A549 treated with AZD2906 at 1 μM for 4 hours (cell line): Measurements from ENCODE around the gene ELAPOR1. TPM values are rescaled to one million over a fixed set of nuclear protein-coding genes. Genes with fewer than 3 reads are reported as not detected.

Experiments
- total RNA-seq: library from RNA; stranded (reverse); fragments of 200-300 nt; extraction: Qiagen RNA extraction; gene quantifications from 5 replicates; pipeline ENCODE4 v1.2.3, GENCODE V29; 2022

Gene ELAPOR1, protein sequence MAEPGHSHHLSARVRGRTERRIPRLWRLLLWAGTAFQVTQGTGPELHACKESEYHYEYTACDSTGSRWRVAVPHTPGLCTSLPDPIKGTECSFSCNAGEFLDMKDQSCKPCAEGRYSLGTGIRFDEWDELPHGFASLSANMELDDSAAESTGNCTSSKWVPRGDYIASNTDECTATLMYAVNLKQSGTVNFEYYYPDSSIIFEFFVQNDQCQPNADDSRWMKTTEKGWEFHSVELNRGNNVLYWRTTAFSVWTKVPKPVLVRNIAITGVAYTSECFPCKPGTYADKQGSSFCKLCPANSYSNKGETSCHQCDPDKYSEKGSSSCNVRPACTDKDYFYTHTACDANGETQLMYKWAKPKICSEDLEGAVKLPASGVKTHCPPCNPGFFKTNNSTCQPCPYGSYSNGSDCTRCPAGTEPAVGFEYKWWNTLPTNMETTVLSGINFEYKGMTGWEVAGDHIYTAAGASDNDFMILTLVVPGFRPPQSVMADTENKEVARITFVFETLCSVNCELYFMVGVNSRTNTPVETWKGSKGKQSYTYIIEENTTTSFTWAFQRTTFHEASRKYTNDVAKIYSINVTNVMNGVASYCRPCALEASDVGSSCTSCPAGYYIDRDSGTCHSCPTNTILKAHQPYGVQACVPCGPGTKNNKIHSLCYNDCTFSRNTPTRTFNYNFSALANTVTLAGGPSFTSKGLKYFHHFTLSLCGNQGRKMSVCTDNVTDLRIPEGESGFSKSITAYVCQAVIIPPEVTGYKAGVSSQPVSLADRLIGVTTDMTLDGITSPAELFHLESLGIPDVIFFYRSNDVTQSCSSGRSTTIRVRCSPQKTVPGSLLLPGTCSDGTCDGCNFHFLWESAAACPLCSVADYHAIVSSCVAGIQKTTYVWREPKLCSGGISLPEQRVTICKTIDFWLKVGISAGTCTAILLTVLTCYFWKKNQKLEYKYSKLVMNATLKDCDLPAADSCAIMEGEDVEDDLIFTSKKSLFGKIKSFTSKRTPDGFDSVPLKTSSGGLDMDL
- 0.53 to 0.71 TPM (median 0.56 TPM) in 5 replicates for total RNA-seq

DNA sequence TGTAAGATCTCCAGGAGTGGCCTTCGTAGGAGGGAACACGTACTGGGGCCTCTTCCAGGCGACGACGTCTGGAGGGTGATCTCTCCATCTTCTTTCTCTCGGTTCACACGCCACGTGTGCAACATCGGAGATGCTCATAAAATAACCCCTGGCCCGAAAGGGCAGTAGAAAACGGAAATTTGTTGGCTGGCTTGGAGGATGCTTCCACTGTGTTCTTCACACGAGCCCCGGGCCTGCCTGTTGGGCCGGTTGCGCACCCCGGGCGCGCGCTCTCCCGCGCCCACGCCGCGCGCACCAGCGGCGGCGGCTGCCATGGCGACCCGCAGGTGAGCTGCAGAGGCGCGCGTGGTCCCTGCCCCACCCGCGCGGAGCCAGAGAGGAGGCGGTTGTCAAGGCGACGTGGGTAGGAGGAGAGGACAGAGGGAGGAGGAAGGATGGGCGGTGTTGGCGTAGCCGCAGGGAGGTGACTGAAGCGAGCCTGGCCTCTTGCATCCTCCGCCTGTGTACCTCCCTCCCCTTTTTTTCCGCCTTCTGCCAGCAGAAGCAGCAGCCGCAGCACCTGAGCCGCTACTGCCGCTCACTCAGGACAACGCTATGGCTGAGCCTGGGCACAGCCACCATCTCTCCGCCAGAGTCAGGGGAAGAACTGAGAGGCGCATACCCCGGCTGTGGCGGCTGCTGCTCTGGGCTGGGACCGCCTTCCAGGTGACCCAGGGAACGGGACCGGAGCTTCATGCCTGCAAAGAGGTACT is at the start of gene ELAPOR1:
Gene ELAPOR1, plus strand, starts transcription at position 526 of the 752 bp plus-strand sequence. Its CDS starts 69 bp downstream, at position 595.

DNA sequence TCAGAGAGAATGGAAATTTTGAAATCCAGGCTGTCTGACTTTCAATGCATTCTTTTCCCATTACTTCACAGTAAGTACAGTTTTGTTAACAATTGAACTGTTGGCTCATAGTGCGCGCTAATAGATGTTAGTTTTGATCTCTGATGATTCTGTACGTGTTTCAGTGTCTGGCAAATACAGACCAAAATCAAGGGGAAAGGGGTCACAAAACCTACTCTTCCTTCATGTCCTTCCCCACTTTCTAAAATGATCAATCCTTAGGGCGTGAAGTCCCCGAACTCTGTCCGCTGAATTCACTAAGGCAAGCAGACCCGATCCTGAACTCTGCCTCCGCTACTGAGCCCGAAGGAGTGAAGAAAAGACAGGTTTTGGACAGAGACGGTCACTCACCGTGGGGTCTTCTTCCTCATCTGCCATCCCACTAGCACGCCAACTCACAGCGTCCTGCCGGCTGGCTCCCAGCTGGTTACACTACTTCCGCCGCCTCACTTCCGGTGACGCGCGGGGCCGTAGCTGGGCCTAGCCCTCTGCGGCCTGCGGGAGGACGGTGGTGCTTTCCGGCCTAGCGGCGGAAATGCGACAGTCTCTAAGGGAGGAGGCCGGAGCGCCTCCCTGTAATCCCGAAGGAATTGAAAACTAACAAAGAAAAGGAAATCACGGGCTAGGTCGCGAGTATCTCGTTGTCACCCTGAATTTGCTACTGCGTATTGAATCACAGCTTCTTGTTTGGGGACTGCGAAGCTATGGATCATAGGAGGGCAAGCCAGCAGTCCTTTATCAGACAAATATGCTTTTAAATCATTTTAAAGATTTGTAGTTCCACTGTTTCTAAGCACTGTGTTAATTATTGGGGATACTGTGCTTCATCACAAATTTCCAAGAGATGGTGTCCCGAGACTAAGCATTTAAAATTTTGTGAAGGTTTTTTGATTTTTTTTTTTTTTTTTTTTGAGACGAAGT is 38.1 kb upstream of the ELAPOR1 start, which contains the start of gene TAF13:
Gene TAF13, minus strand, starts transcription at position 473 of the 960 bp plus-strand sequence. Its CDS starts 56 bp downstream, at position 417.

DNA sequence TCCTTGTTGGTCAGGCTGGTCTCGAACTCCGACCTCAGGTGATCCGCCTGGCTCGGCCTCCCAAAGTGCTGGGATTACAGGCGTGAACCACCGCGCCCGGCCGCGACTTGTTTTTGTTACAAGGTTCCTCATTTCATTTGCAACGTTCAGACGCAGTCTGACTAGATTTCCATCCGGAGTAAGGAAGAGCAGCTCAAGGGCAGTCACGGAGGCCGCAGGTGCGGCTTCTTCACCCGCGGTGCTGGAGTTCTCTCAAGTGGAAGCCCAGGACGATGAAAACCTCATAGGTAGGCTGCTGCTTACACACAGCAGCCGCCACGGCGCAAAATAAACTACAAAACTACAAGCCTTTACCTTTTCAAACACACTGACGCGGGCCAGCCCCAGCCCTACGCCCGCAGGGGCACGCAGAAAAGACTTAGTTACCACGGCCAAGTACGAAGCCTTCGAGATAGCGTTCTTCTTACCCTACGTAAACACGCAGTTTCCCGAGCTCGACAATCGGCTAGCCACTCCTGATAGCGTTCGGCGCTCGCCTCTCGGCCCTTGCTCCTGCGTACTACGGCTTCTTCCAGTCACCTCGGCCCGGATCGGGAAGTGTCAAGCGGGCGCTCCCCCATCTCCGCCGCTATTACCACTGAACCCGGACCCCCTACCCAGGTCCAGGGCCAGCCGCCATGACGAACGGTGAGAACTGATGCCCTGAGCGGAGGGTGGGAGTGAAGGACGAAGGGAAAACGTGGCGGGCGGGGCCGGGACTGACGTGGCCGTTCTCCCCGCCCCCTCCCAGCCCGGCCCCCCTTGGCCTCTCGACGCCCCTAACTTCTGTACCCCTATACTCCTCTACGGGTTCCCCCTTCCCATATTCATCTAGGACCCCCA is 23.5 kb upstream of the ELAPOR1 start, which contains the start of gene TMEM167B:
Gene TMEM167B, plus strand, starts transcription at position 569 of the 882 bp plus-strand sequence. Its CDS starts 109 bp downstream, at position 678.

Other genes starting within 250 kb of the ELAPOR1 start
- gene GPSM2, start 237.1 kb upstream of the ELAPOR1 start, total RNA-seq = 19.2 to 27.3 TPM (median 22.2 TPM) in 5 replicates
- 14.0 to 15.6 TPM (median 14.8 TPM) in 5 replicates for gene CLCC1, start 150.6 kb upstream of the ELAPOR1 start, total RNA-seq
- gene WDR47, start 72.0 kb upstream of the ELAPOR1 start, total RNA-seq = 6.8 to 9.9 TPM (median 8.4 TPM) in 5 replicates
- gene TAF13, start 38.1 kb upstream of the ELAPOR1 start, total RNA-seq = 24.3 to 35.8 TPM (median 26.7 TPM) in 5 replicates
- gene TMEM167B, start 23.4 kb upstream of the ELAPOR1 start, total RNA-seq = 7.3 to 8.4 TPM (median 8.4 TPM) in 5 replicates
- gene SARS1, start 99.8 kb downstream of the ELAPOR1 start, total RNA-seq = 89.0 to 106 TPM (median 90.7 TPM) in 5 replicates
- 3.7 to 5.0 TPM (median 4.7 TPM) in 5 replicates for gene CELSR2, start 135.4 kb downstream of the ELAPOR1 start, total RNA-seq
- 16.9 to 22.3 TPM (median 22.2 TPM) in 5 replicates for gene PSRC1, start 169.0 kb downstream of the ELAPOR1 start, total RNA-seq
- not detected in 5 replicates for gene MYBPHL, start 192.9 kb downstream of the ELAPOR1 start, total RNA-seq